HEK293 (cell line): Measurements from ENCODE around the gene CADPS2.

ENCODE experiments used
- ZNF174 ChIP-seq: fragments of 450-650 bp; formaldehyde crosslinking; IDR thresholded peaks from 2 replicates; pipeline ENCODE4 v1.5.0; 2017; ENCODE audit warnings: missing biosample characterization, mild to moderate bottlenecking, missing genetic modification characterization
- TF ChIP-seq, protein P1 (sequence below): fragments of 450-650 bp; formaldehyde crosslinking; optimal IDR thresholded peaks from 2 replicates; pipeline ENCODE3; 2016; ENCODE audit warnings: missing biosample characterization, mild to moderate bottlenecking, missing genetic modification characterization

- TF ChIP-seq ZNF174 = no peak
- TF ChIP-seq, protein P1, sequence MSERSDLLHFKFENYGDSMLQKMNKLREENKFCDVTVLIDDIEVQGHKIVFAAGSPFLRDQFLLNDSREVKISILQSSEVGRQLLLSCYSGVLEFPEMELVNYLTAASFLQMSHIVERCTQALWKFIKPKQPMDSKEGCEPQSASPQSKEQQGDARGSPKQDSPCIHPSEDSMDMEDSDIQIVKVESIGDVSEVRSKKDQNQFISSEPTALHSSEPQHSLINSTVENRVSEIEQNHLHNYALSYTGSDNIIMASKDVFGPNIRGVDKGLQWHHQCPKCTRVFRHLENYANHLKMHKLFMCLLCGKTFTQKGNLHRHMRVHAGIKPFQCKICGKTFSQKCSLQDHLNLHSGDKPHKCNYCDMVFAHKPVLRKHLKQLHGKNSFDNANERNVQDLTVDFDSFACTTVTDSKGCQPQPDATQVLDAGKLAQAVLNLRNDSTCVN (tag by site-specific recombination) = no peak
Measured at GRCh38 chr7:122764020-122764419, 122.2 kb downstream of the CADPS2 start.
